A549 (cell line): Measurements from ENCODE around the gene HSD3B7. TPM values are rescaled to one million over a fixed set of nuclear protein-coding genes. Genes with fewer than 3 reads are reported as not detected.

ENCODE experiments used
- ATAC-seq, 2 experiments: fragments of 200-7000 bp in 1 of 2; fragments of >200 bp in 1 of 2; cut with Nextera tagmentation in 1 of 2; cut with Tn5 transposase in 1 of 2; 3 replicates each; pipeline versions ENCODE4 v1.8.0 to v1.9.1; 2018 to 2020; ENCODE audit warnings: mild to moderate bottlenecking in 1 of 2, moderate library complexity in 1 of 2
- CTCF ChIA-PET: fragments of 300-600 bp; sonication (Branson Sonifier 250); formaldehyde crosslinking; extraction: SDS; loops from one replicate; lab custom pipeline; 2021; ENCODE audit warnings: antibody characterized with exemption, inconsistent platforms; lab: Yijun Ruan, JAX
- POLR2A ChIA-PET: fragments of 350-600 bp; formaldehyde crosslinking; extraction: SDS; loops from one replicate; lab custom pipeline; 2021; ENCODE audit warnings: antibody characterized with exemption, inconsistent platforms; lab: Yijun Ruan, JAX
- DNase-seq, 2 experiments: peaks; one replicate each; pipeline versions ENCODE4 v3.0.0 to v3.0.0-alpha.2; 2011 to 2016; ENCODE audit warnings: low read depth in 1 of 2, low spot score in 1 of 2
- FAIRE-seq: peaks from 2 replicates; lab custom pipeline; 2011; peaks lifted over from hg19 to GRCh38; lab: Jason Lieb, UNC
- H3K27ac ChIP-seq, 2 experiments: fragments of >200 bp; sonication (Bioruptor Twin); formaldehyde crosslinking; 3 replicates each; pipeline ENCODE4 v1.5.1; 2016 to 2017
- H3K4me1 ChIP-seq: fragments of >200 bp; sonication (Bioruptor Twin); formaldehyde crosslinking; 3 replicates; pipeline ENCODE4 v1.6.1; 2016
- H3K4me2 ChIP-seq: fragments of >200 bp; sonication (Bioruptor Twin); formaldehyde crosslinking; 3 replicates; pipeline ENCODE4 v1.6.1; 2016
- H3K4me3 ChIP-seq: fragments of >200 bp; sonication (Bioruptor Twin); formaldehyde crosslinking; 3 replicates; pipeline ENCODE4 v1.5.1; 2016
- H3K9me3 ChIP-seq: fragments of >200 bp; sonication (Bioruptor Twin); formaldehyde crosslinking; 3 replicates; pipeline ENCODE4 v1.6.1; 2016
- CEBPB ChIP-seq, 2 experiments: fragments of >200 bp in 1 of 2; sonication (Bioruptor Twin) in 1 of 2; formaldehyde crosslinking in 1 of 2; IDR thresholded peaks; 2 replicates each; pipeline ENCODE4 v1.6.1; 2012 to 2016
- CHD4 ChIP-seq: fragments of 200-600 bp; sonication (generic); IDR thresholded peaks from 2 replicates; pipeline ENCODE4 v1.6.1; 2016; ENCODE audit warnings: antibody characterized with exemption, mild to moderate bottlenecking, borderline replicate concordance
- EHMT2 ChIP-seq: fragments of 200-600 bp; sonication (generic); IDR thresholded peaks from 2 replicates; pipeline ENCODE4 v1.6.1; 2016; ENCODE audit warnings: antibody characterized with exemption, low read depth, mild to moderate bottlenecking, moderate library complexity
- ELK1 ChIP-seq: fragments of 150-350 bp; IDR thresholded peaks from 2 replicates; pipeline ENCODE4 v1.6.1; 2014; ENCODE audit warnings: low read depth, mild to moderate bottlenecking, low read length
- ESRRA ChIP-seq: fragments of 150-350 bp; IDR thresholded peaks from 2 replicates; pipeline ENCODE4 v1.6.1; 2014; ENCODE audit warnings: mild to moderate bottlenecking, low read length, borderline replicate concordance
- FOXS1 ChIP-seq: fragments of 250-450 bp; sonication (Bioruptor Pico); IDR thresholded peaks from 2 replicates; pipeline ENCODE4 v1.5.0; 2020; ENCODE audit warnings: mild to moderate bottlenecking, moderate library complexity
- GATA3 ChIP-seq: IDR thresholded peaks from 2 replicates; pipeline ENCODE4 v1.6.1; 2012; ENCODE audit warnings: borderline replicate concordance
- HDAC2 ChIP-seq: fragments of 200-600 bp; sonication (generic); IDR thresholded peaks from 2 replicates; pipeline ENCODE4 v1.6.1; 2016
- HES2 ChIP-seq: fragments of >200 bp; sonication (Bioruptor Twin); formaldehyde crosslinking; IDR thresholded peaks from 2 replicates; pipeline ENCODE4 v1.6.1; 2016
- HEYL ChIP-seq: fragments of 250-450 bp; sonication (Bioruptor Pico); IDR thresholded peaks from 2 replicates; pipeline ENCODE4 v1.8.0; 2021; ENCODE audit warnings: mild to moderate bottlenecking, moderate library complexity
- HOXB5 ChIP-seq: fragments of 250-450 bp; sonication (Bioruptor Pico); IDR thresholded peaks from 2 replicates; pipeline ENCODE4 v1.5.0; 2020; ENCODE audit warnings: mild to moderate bottlenecking, moderate library complexity
- JUN ChIP-seq, 2 experiments: fragments of >200 bp; sonication (Bioruptor Twin); formaldehyde crosslinking; IDR thresholded peaks; 2 replicates in 1 of 2; 3 replicates in 1 of 2; pipeline ENCODE4 v1.6.1; 2016 to 2017
- KDM1A ChIP-seq: fragments of 200-600 bp; sonication (generic); IDR thresholded peaks from 2 replicates; pipeline ENCODE4 v1.6.1; 2016; ENCODE audit warnings: low read depth, mild to moderate bottlenecking
- MAZ ChIP-seq: fragments of 150-350 bp; IDR thresholded peaks from 2 replicates; pipeline ENCODE4 v1.6.1; 2014; ENCODE audit warnings: antibody characterized with exemption, low read depth, low read length, borderline replicate concordance
- MYC ChIP-seq: IDR thresholded peaks from 2 replicates; pipeline ENCODE4 v1.6.1; 2012; ENCODE audit warnings: mild to moderate bottlenecking, inconsistent platforms, low read length, improper control_type of control experiment, borderline replicate concordance
- NPAS2 ChIP-seq: fragments of 250-450 bp; sonication (Bioruptor Pico); IDR thresholded peaks from 2 replicates; pipeline ENCODE4 v1.8.0; 2022; ENCODE audit warnings: mild to moderate bottlenecking, moderate library complexity, borderline replicate concordance
- PHF8 ChIP-seq: fragments of 200-600 bp; sonication (generic); IDR thresholded peaks from 2 replicates; pipeline ENCODE4 v1.6.1; 2016; ENCODE audit warnings: low read depth, mild to moderate bottlenecking, antibody characterized with exemption, moderate library complexity, borderline replicate concordance
- POLR2AphosphoS2 ChIP-seq: conservative IDR thresholded peaks from 2 replicates; pipeline ENCODE4 v1.6.1; 2012; ENCODE audit warnings: low read length, improper control_type of control experiment, inconsistent platforms
- RAD21 ChIP-seq, 2 experiments: fragments of >200 bp in 1 of 2; sonication (Bioruptor Twin) in 1 of 2; formaldehyde crosslinking in 1 of 2; IDR thresholded peaks in 1 of 2; conservative IDR thresholded peaks in 1 of 2; 2 replicates in 1 of 2; 3 replicates in 1 of 2; pipeline ENCODE4 v1.6.1; 2012 to 2018; ENCODE audit warnings: inconsistent platforms in 1 of 2
- RFX5 ChIP-seq: fragments of 450-650 bp; IDR thresholded peaks from 2 replicates; pipeline ENCODE4 v1.7.1; 2014; ENCODE audit warnings: antibody characterized with exemption, mild to moderate bottlenecking, moderate library complexity
- SMC3 ChIP-seq: fragments of >200 bp; sonication (Bioruptor Twin); formaldehyde crosslinking; IDR thresholded peaks from 3 replicates; pipeline ENCODE4 v1.6.1; 2018; ENCODE audit warnings: inconsistent platforms
- SREBF2 ChIP-seq: fragments of 450-650 bp; IDR thresholded peaks from 2 replicates; pipeline ENCODE4 v1.6.1; 2014; ENCODE audit warnings: mild to moderate bottlenecking, moderate library complexity
- TFCP2L1 ChIP-seq: fragments of 250-450 bp; sonication (Bioruptor Pico); IDR thresholded peaks from 2 replicates; pipeline ENCODE4 v1.5.0; 2021; ENCODE audit warnings: mild to moderate bottlenecking
- ZFP36 ChIP-seq: fragments of 450-650 bp; IDR thresholded peaks from 2 replicates; pipeline ENCODE4 v1.6.1; 2014; ENCODE audit warnings: borderline replicate concordance; ENCODE audit not compliant: partially characterized antibody
- ZNF302 ChIP-seq: fragments of 250-450 bp; sonication (Bioruptor Pico); IDR thresholded peaks from 2 replicates; pipeline ENCODE4 v1.9.0; 2021; ENCODE audit warnings: inconsistent platforms, mild to moderate bottlenecking, moderate library complexity
- WGBS: methylation state at CpG from one replicate; pipeline ENCODE4 v1.1.6; 2017; ENCODE audit errors: missing lambda C conversion rate; 5-methylcytosine and 5-hydroxymethylcytosine counted together
- polyA plus RNA-seq, 4 experiments: library from polyadenylated mRNA; depleted of rRNA in 3 of 4; stranded (reverse); fragments of >200 nt; fragmentation: RNase III in 1 of 4; extraction: RNeasy Plus Mini Kit Qiagen cat#74134 plus additional on column Dnase treatment in 1 of 4; gene quantifications; 2 replicates in 3 of 4; 3 replicates in 1 of 4; pipeline ENCODE4 v1.2.3, GENCODE V29; 2011 to 2017
- TF ChIP-seq, protein P1 (sequence below): fragments of >200 bp; sonication (Bioruptor Twin); formaldehyde crosslinking; IDR thresholded peaks from 3 replicates; pipeline ENCODE4 v1.5.1; 2016

Gene HSD3B7
- polyA plus RNA-seq, 2 of the 4 experiments (the other 2 are of a cell fraction), result 10.5 to 19.7 TPM

DNA sequence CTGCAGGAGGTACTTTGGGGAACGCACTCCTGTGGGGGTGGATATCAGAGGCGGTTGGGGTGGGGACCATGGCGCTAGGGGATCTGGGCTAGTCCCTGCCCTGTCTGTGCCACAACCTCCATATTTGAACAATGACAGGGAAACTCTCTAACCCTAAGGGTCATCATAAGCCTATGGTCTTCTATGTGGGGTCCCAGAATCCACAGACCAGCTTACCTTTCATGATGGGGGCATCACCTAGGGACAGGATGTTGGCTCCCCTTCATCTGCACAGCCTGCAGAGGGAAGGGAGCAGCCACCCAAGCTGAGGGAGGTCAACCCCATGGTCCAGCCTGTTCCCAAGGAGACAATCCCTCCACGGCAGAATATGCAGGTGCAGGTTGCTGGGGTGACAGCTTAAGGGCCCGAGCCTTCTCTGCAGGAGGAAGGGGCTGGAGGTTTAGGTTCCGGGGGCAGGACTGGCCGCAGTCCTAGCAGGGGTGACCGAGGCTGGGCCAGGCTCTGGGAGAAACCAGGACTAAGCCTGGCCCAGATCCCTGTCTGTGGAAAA lies 34.4 kb upstream of the HSD3B7 start:
- peak overlapping the region; percentile 88 for H3K4me2 ChIP-seq
- no peaks in the 10 kb centered on the region for H3K9me3 ChIP-seq
- 89% methylated on average over 5 of the region's 8 CpGs for WGBS
- H3K4me1 ChIP-seq, result peaks cover 26% of the 10 kb centered on the region
- ChIA-PET CTCF (interaction anchor here (1.6 to 8.2 kb wide), 4 partner anchors 9 to 492 kb away, joined by 4 to 78 read pairs (median 6); partner anchors contain the start of gene ZNF843), POLR2A (interaction anchor here (1.0 kb wide), 1 partner anchor 124 kb away, joined by 3 read pairs; the partner anchor contains the start of genes ZNF646 and ZNF668)
- ATAC-seq (no peak), DNase-seq (no peak), FAIRE-seq (no peak)
- H3K4me3 ChIP-seq, result peak overlapping the region; percentile 73; the same call in 2 of the 3 replicates
- H3K27ac ChIP-seq, result peak overlapping the region; percentile 90 to 99; a peak in 5 of 6 replicates
- no peak for TF ChIP-seq MYC
- no peak for TF ChIP-seq HDAC2
- TF ChIP-seq HEYL (CRISPR knock-in tag), result no peak
- TF ChIP-seq SMC3, result no peak
- TF ChIP-seq PHF8, result no peak
- TF ChIP-seq HOXB5 (CRISPR knock-in tag), result no peak
- no peak for TF ChIP-seq CEBPB (IDR thresholded peaks at IDR 0.05)
- TF ChIP-seq JUN (IDR thresholded peaks at IDR 0.05), result no peak
- TF ChIP-seq FOXS1, result no peak

GRCh38 chr16:30951193-30951592 lies 33.8 kb upstream of the HSD3B7 start:
- POLR2A ChIA-PET, result no interaction called here
- DNase-seq (no peak), ATAC-seq (no peak), FAIRE-seq (no peak)
- no peak overlapping the region; a peak in 1 of 6 replicates for H3K27ac ChIP-seq
- H3K4me2 ChIP-seq, result no peak overlapping the region
- H3K4me3 ChIP-seq, result no peak overlapping the region
- H3K4me1 ChIP-seq, result peaks cover 26% of the 10 kb centered on the region
- TF ChIP-seq HDAC2, result peak; percentile 69; the same call in 1 of the 2 replicates
- TF ChIP-seq CHD4, result peak; percentile 79; the same call in 1 of the 2 replicates
- peak; percentile 24 for TF ChIP-seq ZFP36
- TF ChIP-seq KDM1A, result peak; percentile 88
- TF ChIP-seq MAZ, result no peak
- CTCF ChIA-PET, result interaction anchor here (1.6 to 8.2 kb wide), 4 partner anchors 9 to 491 kb away, joined by 4 to 78 read pairs (median 6); partner anchors contain the start of gene ZNF843
- WGBS, result 91% methylated on average over 1 of the region's 1 CpG
- no peaks in the 10 kb centered on the region for H3K9me3 ChIP-seq

GRCh38 chr16:30951750-30952149 lies 33.3 kb upstream of the HSD3B7 start:
- ChIA-PET CTCF (interaction anchor here (1.5 to 8.2 kb wide), 4 partner anchors 10 to 920 kb away, joined by 4 to 78 read pairs (median 4); partner anchors contain the start of gene ZNF843), POLR2A (no interaction called here)
- Histone ChIP-seq H3K4me1 (peaks cover 29% of the 10 kb centered on the region), H3K4me3 (no peak overlapping the region), H3K27ac (no peak overlapping the region), H3K9me3 (no peaks in the 10 kb centered on the region), H3K4me2 (no peak overlapping the region)
- DNase-seq (no peak), FAIRE-seq (no peak), ATAC-seq (no peak)
- TF ChIP-seq HES2 (no peak), EHMT2 (no peak), SREBF2 (no peak), GATA3 (no peak), RAD21 (conservative IDR thresholded peaks at IDR 0.05 in 1 of 2, IDR thresholded peaks at IDR 0.05 in 1 of 2) (no peak), POLR2AphosphoS2 (no peak), TFCP2L1 (CRISPR knock-in tag) (no peak), NPAS2 (CRISPR knock-in tag) (no peak), HOXB5 (CRISPR knock-in tag) (no peak), ESRRA (no peak), RFX5 (no peak), ZNF302 (CRISPR knock-in tag) (no peak), ELK1 (no peak)
- TF ChIP-seq, protein P1, sequence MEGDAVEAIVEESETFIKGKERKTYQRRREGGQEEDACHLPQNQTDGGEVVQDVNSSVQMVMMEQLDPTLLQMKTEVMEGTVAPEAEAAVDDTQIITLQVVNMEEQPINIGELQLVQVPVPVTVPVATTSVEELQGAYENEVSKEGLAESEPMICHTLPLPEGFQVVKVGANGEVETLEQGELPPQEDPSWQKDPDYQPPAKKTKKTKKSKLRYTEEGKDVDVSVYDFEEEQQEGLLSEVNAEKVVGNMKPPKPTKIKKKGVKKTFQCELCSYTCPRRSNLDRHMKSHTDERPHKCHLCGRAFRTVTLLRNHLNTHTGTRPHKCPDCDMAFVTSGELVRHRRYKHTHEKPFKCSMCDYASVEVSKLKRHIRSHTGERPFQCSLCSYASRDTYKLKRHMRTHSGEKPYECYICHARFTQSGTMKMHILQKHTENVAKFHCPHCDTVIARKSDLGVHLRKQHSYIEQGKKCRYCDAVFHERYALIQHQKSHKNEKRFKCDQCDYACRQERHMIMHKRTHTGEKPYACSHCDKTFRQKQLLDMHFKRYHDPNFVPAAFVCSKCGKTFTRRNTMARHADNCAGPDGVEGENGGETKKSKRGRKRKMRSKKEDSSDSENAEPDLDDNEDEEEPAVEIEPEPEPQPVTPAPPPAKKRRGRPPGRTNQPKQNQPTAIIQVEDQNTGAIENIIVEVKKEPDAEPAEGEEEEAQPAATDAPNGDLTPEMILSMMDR, result no peak
- WGBS, result 49% methylated on average over 3 of the region's 3 CpGs
